Esophagus muscularis mucosa (tissue), 4 donors: ENCODE data around the gene EFNA1. TPM values are rescaled to one million over a fixed set of nuclear protein-coding genes. Genes with fewer than 3 reads are reported as not detected.

Source experiments
- DNase-seq: peaks from one replicate; pipeline ENCODE4 v3.0.0-alpha.2; 2017; ENCODE audit errors: extremely low spot score
- H3K27ac ChIP-seq, 4 donors: fragments of 200-600 bp; sonication (generic); replicated peaks in 1 of 4; 1 replicate in 3 of 4; 2 replicates in 1 of 4; pipeline ENCODE4 v1.5.1; 2016 to 2019; ENCODE audit warnings: mild to moderate bottlenecking in 1 of 4
- H3K27me3 ChIP-seq, 4 donors: fragments of 200-600 bp; sonication (generic); one replicate each; pipeline versions ENCODE4 v1.5.1 to v1.6.0; 2016 to 2019
- H3K36me3 ChIP-seq, 4 donors: fragments of 200-600 bp; sonication (generic); one replicate each; pipeline ENCODE4 v1.5.1; 2016 to 2019
- H3K4me1 ChIP-seq, 4 donors: fragments of 200-600 bp; sonication (generic); one replicate each; pipeline ENCODE4 v1.5.1; 2016 to 2019
- H3K4me3 ChIP-seq, 4 donors: fragments of 200-600 bp; sonication (generic); 1 replicate in 2 of 4; 2 replicates in 2 of 4; pipeline ENCODE4 v1.5.1; 2016 to 2019; ENCODE audit warnings: mild to moderate bottlenecking in 4 of 4, moderate library complexity in 1 of 4
- H3K9me3 ChIP-seq, 4 donors: fragments of 200-600 bp; sonication (generic); 1 replicate in 3 of 4; 2 replicates in 1 of 4; pipeline ENCODE4 v1.5.1; 2016 to 2019
- CTCF ChIP-seq, 3 experiments: fragments of 200-600 bp in 2 of 3; fragments of 450-650 bp in 1 of 3; sonication (generic) in 2 of 3; IDR thresholded peaks; one replicate each; pipeline ENCODE4 v1.5.1; 2017 to 2019; ENCODE audit warnings: antibody characterized with exemption in 3 of 3, mild to moderate bottlenecking in 2 of 3, moderate library complexity in 1 of 3
- EP300 ChIP-seq: sonication (generic); formaldehyde crosslinking; IDR thresholded peaks from one replicate; pipeline ENCODE4 v1.6.1; 2017; ENCODE audit warnings: antibody characterized with exemption
- POLR2A ChIP-seq: fragments of 450-650 bp; IDR thresholded peaks from one replicate; pipeline ENCODE4 v1.6.1; 2017; ENCODE audit warnings: antibody characterized with exemption, moderate library complexity, mild to moderate bottlenecking, low read depth
- POLR2AphosphoS5 ChIP-seq, 2 donors: sonication (generic); formaldehyde crosslinking; IDR thresholded peaks; one replicate each; pipeline ENCODE4 v1.6.1; 2017; ENCODE audit warnings: antibody characterized with exemption in 2 of 2
- WGBS: methylation state at CpG from one replicate; pipeline ENCODE4 v1.1.5; 2018; 5-methylcytosine and 5-hydroxymethylcytosine counted together
- intact Hi-C: fragments of 100-400 bp; cut with DNase I; formaldehyde crosslinking; loops from one replicate; pipeline ENCODE4 v1.15.1; 2023
- total RNA-seq, 4 donors: library from RNA; depleted of rRNA; stranded (reverse); fragments of >200 nt; gene quantifications; one replicate each; pipeline versions ENCODE4 v1.1.0 to v1.2.1, GENCODE V29; 2016

The EFNA1 gene
- total RNA-seq, 4 donors from 2014 or later, result 11.2 to 37.3 (median 27.5) TPM

- no peak overlapping the region for H3K4me3 ChIP-seq
- peak overlapping the region in 1 of 4 donors; percentile 36 for H3K27ac ChIP-seq
- TF ChIP-seq CTCF (IDR thresholded peaks at IDR 0.05), result no peak
- no peak for TF ChIP-seq EP300
- no peak for TF ChIP-seq POLR2A
- no peak for TF ChIP-seq POLR2AphosphoS5 (IDR thresholded peaks at IDR 0.05)
- H3K27me3 ChIP-seq, result no peaks in the 10 kb centered on the region
- H3K36me3 ChIP-seq, result no peaks in the 10 kb centered on the region
- intact Hi-C loops, result no loop called here
- 83% methylated on average over 7 of the region's 7 CpGs for WGBS
- peaks cover 0 to 14% (median 9%) of the 10 kb centered on the region in 4 donors for H3K4me1 ChIP-seq
- no peaks in the 10 kb centered on the region for H3K9me3 ChIP-seq
- DNase-seq, result no peak
Observed at GRCh38 chr1:155104605-155105534, 22.8 kb upstream of the EFNA1 start.

GRCh38 chr1:155105604-155106011 is 22.1 kb upstream of the EFNA1 start:
- intact Hi-C loops, result no loop called here
- no peaks in the 10 kb centered on the region for H3K9me3 ChIP-seq
- DNase-seq, result no peak
- no peak for TF ChIP-seq POLR2AphosphoS5 (IDR thresholded peaks at IDR 0.05)
- no peak for TF ChIP-seq POLR2A
- TF ChIP-seq CTCF (IDR thresholded peaks at IDR 0.05), result no peak
- no peak for TF ChIP-seq EP300
- no peaks in the 10 kb centered on the region for H3K36me3 ChIP-seq
- H3K4me1 ChIP-seq, result peaks cover 0 to 14% (median 9%) of the 10 kb centered on the region in 4 donors
- no peak overlapping the region for H3K4me3 ChIP-seq
- WGBS, result 73% methylated on average over 7 of the region's 7 CpGs
- no peaks in the 10 kb centered on the region for H3K27me3 ChIP-seq
- peak overlapping the region in 1 of 4 donors; percentile 36 for H3K27ac ChIP-seq

- no peak for DNase-seq
- intact Hi-C loops, result no loop called here
Observed at GRCh38 chr1:155106862-155107261, 20.8 kb upstream of the EFNA1 start.

GRCh38 chr1:155107309-155108264 is 20.1 kb upstream of the EFNA1 start:
- H3K4me3 ChIP-seq, result no peak overlapping the region
- H3K9me3 ChIP-seq, result no peaks in the 10 kb centered on the region
- DNase-seq, result no peak
- no peak for TF ChIP-seq EP300
- no peak for TF ChIP-seq CTCF (IDR thresholded peaks at IDR 0.05)
- TF ChIP-seq POLR2A, result no peak
- no peak for TF ChIP-seq POLR2AphosphoS5 (IDR thresholded peaks at IDR 0.05)
- H3K27ac ChIP-seq, result no peak overlapping the region
- intact Hi-C loops, result no loop called here
- H3K36me3 ChIP-seq, result no peaks in the 10 kb centered on the region
- H3K4me1 ChIP-seq, result peaks cover 0 to 14% (median 9%) of the 10 kb centered on the region in 4 donors
- H3K27me3 ChIP-seq, result no peaks in the 10 kb centered on the region
- WGBS, result 75% methylated on average over 12 of the region's 12 CpGs

More at GRCh38 chr1:155106862-155107261, 20.8 kb upstream of the EFNA1 start:
- Histone ChIP-seq H3K27me3 (no peaks in the 10 kb centered on the region), H3K4me3 (no peak overlapping the region), H3K27ac (no peak overlapping the region), H3K36me3 (no peaks in the 10 kb centered on the region), H3K4me1 (peaks cover 0 to 14% (median 9%) of the 10 kb centered on the region in 4 donors), H3K9me3 (no peaks in the 10 kb centered on the region)
- TF ChIP-seq EP300 (no peak), CTCF (IDR thresholded peaks at IDR 0.05) (no peak), POLR2A (no peak), POLR2AphosphoS5 (IDR thresholded peaks at IDR 0.05) (no peak)
- 89% methylated on average over 6 of the region's 6 CpGs for WGBS
